OCI-LY3 (cell line): ENCODE data around the gene GCK.

Experiments used
- EZH2phosphoT487 ChIP-seq: fragments of 200-600 bp; shearing (Covaris generic); IDR thresholded peaks from 2 replicates; pipeline ENCODE4 v1.6.1; 2018; ENCODE audit warnings: antibody characterized with exemption, mixed run types, low read depth
- TF ChIP-seq, protein P1 (sequence below): fragments of 200-600, 300-600 bp; sonication (generic); IDR thresholded peaks from 2 replicates; pipeline ENCODE4 v1.5.1; 2014; ENCODE audit warnings: antibody characterized with exemption, low read length, low read depth

DNA sequence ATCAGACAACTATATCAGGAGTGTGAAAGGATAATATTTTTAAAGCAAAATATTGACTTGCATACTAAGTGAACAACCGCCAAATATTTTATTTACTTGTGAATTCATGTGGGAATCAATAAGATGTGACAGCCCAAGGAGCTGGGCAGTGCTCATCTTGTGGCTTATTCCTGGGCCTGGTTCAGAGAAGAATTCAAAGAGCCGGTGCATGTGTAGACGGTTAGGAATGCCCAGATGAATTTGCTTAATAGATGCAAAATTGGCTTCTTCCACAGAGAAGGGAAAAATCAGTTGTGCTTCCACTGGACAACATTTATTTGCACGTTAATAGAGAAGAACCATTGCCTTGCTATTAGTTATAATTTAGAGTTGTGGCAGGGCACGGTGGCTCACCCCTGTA lies 52.5 kb downstream of the GCK start:
- TF ChIP-seq, protein P1, sequence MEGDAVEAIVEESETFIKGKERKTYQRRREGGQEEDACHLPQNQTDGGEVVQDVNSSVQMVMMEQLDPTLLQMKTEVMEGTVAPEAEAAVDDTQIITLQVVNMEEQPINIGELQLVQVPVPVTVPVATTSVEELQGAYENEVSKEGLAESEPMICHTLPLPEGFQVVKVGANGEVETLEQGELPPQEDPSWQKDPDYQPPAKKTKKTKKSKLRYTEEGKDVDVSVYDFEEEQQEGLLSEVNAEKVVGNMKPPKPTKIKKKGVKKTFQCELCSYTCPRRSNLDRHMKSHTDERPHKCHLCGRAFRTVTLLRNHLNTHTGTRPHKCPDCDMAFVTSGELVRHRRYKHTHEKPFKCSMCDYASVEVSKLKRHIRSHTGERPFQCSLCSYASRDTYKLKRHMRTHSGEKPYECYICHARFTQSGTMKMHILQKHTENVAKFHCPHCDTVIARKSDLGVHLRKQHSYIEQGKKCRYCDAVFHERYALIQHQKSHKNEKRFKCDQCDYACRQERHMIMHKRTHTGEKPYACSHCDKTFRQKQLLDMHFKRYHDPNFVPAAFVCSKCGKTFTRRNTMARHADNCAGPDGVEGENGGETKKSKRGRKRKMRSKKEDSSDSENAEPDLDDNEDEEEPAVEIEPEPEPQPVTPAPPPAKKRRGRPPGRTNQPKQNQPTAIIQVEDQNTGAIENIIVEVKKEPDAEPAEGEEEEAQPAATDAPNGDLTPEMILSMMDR, result no peak
- TF ChIP-seq EZH2phosphoT487, result no peak
